ENCODE results near the gene PDE6A. TPM values are rescaled to one million over a fixed set of nuclear protein-coding genes. Genes with fewer than 3 reads are reported as not detected.

The PDE6A gene
- total RNA-seq, 1 experiment from 2014 or later, result not detected

DNA sequence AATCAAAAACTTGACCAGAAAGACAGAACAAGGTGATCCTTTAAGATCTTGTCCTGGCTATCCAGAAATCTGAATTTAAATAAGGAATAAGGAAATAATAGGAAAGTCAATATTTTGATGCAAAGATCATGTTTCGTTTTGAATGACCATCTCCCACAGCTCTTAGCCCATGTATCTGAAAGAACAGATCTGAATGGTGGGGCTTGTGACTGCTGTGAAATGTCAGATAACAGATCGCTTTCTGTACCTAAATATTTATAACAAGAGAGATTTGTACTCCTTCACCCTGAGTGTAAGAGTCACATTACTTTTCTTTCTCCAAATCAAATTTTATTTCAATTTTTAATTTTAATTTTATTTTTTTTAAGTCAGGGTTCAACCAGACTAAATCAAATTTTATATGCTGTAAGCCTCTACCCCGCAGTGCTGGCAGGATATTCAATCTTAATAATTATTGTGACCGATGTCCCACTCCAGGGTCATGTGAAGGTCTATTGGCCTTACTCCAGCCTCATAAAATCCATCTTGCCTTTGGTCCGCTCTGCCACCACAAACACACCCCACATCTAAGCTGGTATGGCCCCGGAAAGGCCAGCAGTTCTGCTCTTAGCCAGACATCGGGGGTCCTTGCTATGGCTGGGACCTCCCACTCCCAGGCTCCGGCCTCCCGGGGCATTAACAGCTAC lies 9.0 kb upstream of the PDE6A start (continued):
- TF ChIP-seq ZNF232 (CRISPR knock-in tag; IDR thresholded peaks at IDR 0.05) (no peak), CTCF (IDR thresholded peaks at IDR 0.05) (no peak)

GRCh38 chr5:149951138-149951749 lies 6.7 kb upstream of the PDE6A start:
- no peak for TF ChIP-seq TCF7 (CRISPR knock-in tag; IDR thresholded peaks at IDR 0.05; ENCODE audit: low read depth)
- no peak for TF ChIP-seq ZNF425 (CRISPR knock-in tag; conservative IDR thresholded peaks at IDR 0.05)
- TF ChIP-seq RORB (CRISPR knock-in tag; IDR thresholded peaks at IDR 0.05), result no peak
- no peak for TF ChIP-seq FOXJ3 (CRISPR knock-in tag; IDR thresholded peaks at IDR 0.05; ENCODE audit: borderline replicate concordance)
- TF ChIP-seq, protein P1, sequence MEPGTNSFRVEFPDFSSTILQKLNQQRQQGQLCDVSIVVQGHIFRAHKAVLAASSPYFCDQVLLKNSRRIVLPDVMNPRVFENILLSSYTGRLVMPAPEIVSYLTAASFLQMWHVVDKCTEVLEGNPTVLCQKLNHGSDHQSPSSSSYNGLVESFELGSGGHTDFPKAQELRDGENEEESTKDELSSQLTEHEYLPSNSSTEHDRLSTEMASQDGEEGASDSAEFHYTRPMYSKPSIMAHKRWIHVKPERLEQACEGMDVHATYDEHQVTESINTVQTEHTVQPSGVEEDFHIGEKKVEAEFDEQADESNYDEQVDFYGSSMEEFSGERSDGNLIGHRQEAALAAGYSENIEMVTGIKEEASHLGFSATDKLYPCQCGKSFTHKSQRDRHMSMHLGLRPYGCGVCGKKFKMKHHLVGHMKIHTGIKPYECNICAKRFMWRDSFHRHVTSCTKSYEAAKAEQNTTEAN (CRISPR knock-in tag; IDR thresholded peaks at IDR 0.05), result no peak
- TF ChIP-seq GRHL2 (CRISPR knock-in tag; IDR thresholded peaks at IDR 0.05; ENCODE audit: insufficient replicate concordance, severe bottlenecking), result no peak
- no peak for TF ChIP-seq NFATC4 (CRISPR knock-in tag; IDR thresholded peaks at IDR 0.05)
- no peak for TF ChIP-seq PRRX2 (CRISPR knock-in tag; IDR thresholded peaks at IDR 0.05)
- TF ChIP-seq, protein P2, sequence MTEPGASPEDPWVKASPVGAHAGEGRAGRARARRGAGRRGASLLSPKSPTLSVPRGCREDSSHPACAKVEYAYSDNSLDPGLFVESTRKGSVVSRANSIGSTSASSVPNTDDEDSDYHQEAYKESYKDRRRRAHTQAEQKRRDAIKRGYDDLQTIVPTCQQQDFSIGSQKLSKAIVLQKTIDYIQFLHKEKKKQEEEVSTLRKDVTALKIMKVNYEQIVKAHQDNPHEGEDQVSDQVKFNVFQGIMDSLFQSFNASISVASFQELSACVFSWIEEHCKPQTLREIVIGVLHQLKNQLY (CRISPR knock-in tag; IDR thresholded peaks at IDR 0.05), result no peak
- TF ChIP-seq HMGXB4 (CRISPR knock-in tag; IDR thresholded peaks at IDR 0.05), result no peak
- Mint-ChIP-seq H3K9me3 (no peaks in the 10 kb centered on the region), H3K4me3 (no peak overlapping the region), H3K4me1 (no peaks in the 10 kb centered on the region), H3K36me3 (no peaks in the 10 kb centered on the region), H3K27me3 (ENCODE audit: low read depth) (no peaks in the 10 kb centered on the region), H3K27ac (no peak overlapping the region)
- CTCF ChIA-PET, result interaction anchor here (0.5 to 2.0 kb wide), 9 partner anchors 10 to 339 kb away, joined by 3 to 28 read pairs (median 4); partner anchors contain the start of gene SLC26A2
- POLR2A ChIA-PET, result interaction anchor here (1.0 kb wide), 1 partner anchor 9 kb away, joined by 4 read pairs; the partner anchor contains the start of gene SLC26A2
- DNase-seq (ENCODE audit: low spot score) (no peak), ATAC-seq (peak; percentile 77)

GRCh38 chr5:149948993-149949392 lies 4.4 kb upstream of the PDE6A start:
- ATAC-seq (no peak), DNase-seq (ENCODE audit: low spot score) (no peak)
- H3K36me3 Mint-ChIP-seq, result no peaks in the 10 kb centered on the region
- H3K4me3 Mint-ChIP-seq, result no peak overlapping the region
- ChIA-PET POLR2A (no interaction called here), CTCF (interaction anchor here (1.7 kb wide), 1 partner anchor 11 kb away, joined by 6 read pairs; the partner anchor contains the start of gene SLC26A2)
- H3K9me3 Mint-ChIP-seq, result no peaks in the 10 kb centered on the region
- H3K4me1 Mint-ChIP-seq, result no peaks in the 10 kb centered on the region
- no peaks in the 10 kb centered on the region for H3K27me3 Mint-ChIP-seq (ENCODE audit: low read depth)
- no peak overlapping the region for H3K27ac Mint-ChIP-seq
- no peak for TF ChIP-seq ZNF281 (CRISPR knock-in tag; IDR thresholded peaks at IDR 0.05)
- TF ChIP-seq ZNF425 (CRISPR knock-in tag; conservative IDR thresholded peaks at IDR 0.05), result no peak
- TF ChIP-seq, protein P3, sequence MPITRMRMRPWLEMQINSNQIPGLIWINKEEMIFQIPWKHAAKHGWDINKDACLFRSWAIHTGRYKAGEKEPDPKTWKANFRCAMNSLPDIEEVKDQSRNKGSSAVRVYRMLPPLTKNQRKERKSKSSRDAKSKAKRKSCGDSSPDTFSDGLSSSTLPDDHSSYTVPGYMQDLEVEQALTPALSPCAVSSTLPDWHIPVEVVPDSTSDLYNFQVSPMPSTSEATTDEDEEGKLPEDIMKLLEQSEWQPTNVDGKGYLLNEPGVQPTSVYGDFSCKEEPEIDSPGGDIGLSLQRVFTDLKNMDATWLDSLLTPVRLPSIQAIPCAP (CRISPR knock-in tag; IDR thresholded peaks at IDR 0.05), result no peak
- no peak for TF ChIP-seq SMAD4 (CRISPR knock-in tag; IDR thresholded peaks at IDR 0.05)
- TF ChIP-seq MXD4 (CRISPR knock-in tag; IDR thresholded peaks at IDR 0.05; ENCODE audit: borderline replicate concordance), result no peak
- no peak for TF ChIP-seq NR1H2 (CRISPR knock-in tag; IDR thresholded peaks at IDR 0.05)

Data from WTC11 (cell line).